H1 (cell line): ENCODE measurements around the gene CHD1. TPM values are rescaled to one million over a fixed set of nuclear protein-coding genes. Genes with fewer than 3 reads are reported as not detected.

Experiments used
- CTCF ChIA-PET: fragments of 300-600 bp; sonication (Branson Sonifier 250); formaldehyde crosslinking; loops from one replicate; lab custom pipeline; 2021; ENCODE audit not compliant: partially characterized antibody; lab: Charles Lee
- POLR2A ChIA-PET: fragments of 300-600 bp; sonication (Branson Sonifier 250); formaldehyde crosslinking; loops from one replicate; lab custom pipeline; 2021; ENCODE audit warnings: inconsistent platforms; ENCODE audit not compliant: partially characterized antibody; lab: Charles Lee
- DNase-seq, 2 experiments: peaks; one replicate each; pipeline versions ENCODE4 v3.0.0 to v3.0.0-alpha.2; 2010 to 2022; ENCODE audit warnings: low spot score in 2 of 2, low read depth in 1 of 2, mixed read lengths in 1 of 2
- FAIRE-seq: peaks from 2 replicates; lab custom pipeline; 2011; peaks lifted over from hg19 to GRCh38; lab: Jason Lieb, UNC
- H2AFZ ChIP-seq: 2 replicates; pipeline ENCODE4 v1.8.1; 2012; ENCODE audit warnings: low read length, inconsistent platforms
- H2AK5ac ChIP-seq: 2 replicates; pipeline ENCODE4 v1.6.1; 2013; ENCODE audit warnings: low read depth, low read length
- H2BK120ac ChIP-seq: replicated peaks from 2 replicates; pipeline ENCODE3; 2013; ENCODE audit warnings: low read depth, low read length, inconsistent platforms
- H2BK12ac ChIP-seq: 2 replicates; pipeline ENCODE4 v1.6.1; 2013; ENCODE audit warnings: low read depth, low read length
- H2BK15ac ChIP-seq: 2 replicates; pipeline ENCODE4 v1.6.1; 2013; ENCODE audit warnings: low read length
- H2BK20ac ChIP-seq: 2 replicates; pipeline ENCODE4 v1.6.1; 2013; ENCODE audit warnings: low read length
- H2BK5ac ChIP-seq: 2 replicates; pipeline ENCODE4 v1.6.1; 2013; ENCODE audit warnings: low read depth, low read length
- H3K14ac ChIP-seq: 2 replicates; pipeline ENCODE4 v1.6.1; 2013; ENCODE audit warnings: inconsistent platforms; ENCODE audit not compliant: insufficient read length
- H3K18ac ChIP-seq: 2 replicates; pipeline ENCODE4 v1.6.1; 2013; ENCODE audit warnings: low read length; ENCODE audit errors: extremely low read depth
- H3K23ac ChIP-seq: 2 replicates; pipeline ENCODE4 v1.6.1; 2013; ENCODE audit warnings: inconsistent platforms; ENCODE audit not compliant: insufficient read length
- H3K23me2 ChIP-seq: 2 replicates; pipeline ENCODE4 v1.6.1; 2013; ENCODE audit warnings: low read depth, low read length
- H3K27ac ChIP-seq: 2 replicates; pipeline ENCODE4 v1.6.1; 2011; ENCODE audit warnings: low read depth, low read length, inconsistent platforms
- H3K27me3 ChIP-seq, 4 experiments: replicated peaks in 1 of 4; 1 replicate in 1 of 4; 2 replicates in 3 of 4; pipeline versions ENCODE4 v1.6.1 to v1.8.1; 2011 to 2013; ENCODE audit warnings: low read length in 3 of 4, mild to moderate bottlenecking in 3 of 4, inconsistent platforms in 2 of 4, mixed read lengths in 2 of 4, moderate library complexity in 1 of 4; ENCODE audit not compliant: control insufficient read depth in 3 of 4, insufficient read depth in 3 of 4; ENCODE audit errors: extremely low read depth in 1 of 4
- H3K36me3 ChIP-seq, 4 experiments: 2 replicates each; pipeline versions ENCODE4 v1.6.1 to v1.8.1; 2011 to 2013; ENCODE audit warnings: mild to moderate bottlenecking in 4 of 4, low read length in 3 of 4, moderate library complexity in 2 of 4, control low read depth in 1 of 4, inconsistent platforms in 1 of 4; ENCODE audit not compliant: insufficient read depth in 4 of 4, control insufficient read depth in 2 of 4
- H3K4ac ChIP-seq: replicated peaks from 2 replicates; pipeline ENCODE3; 2013; ENCODE audit warnings: low read length, low read depth, mixed read lengths, inconsistent platforms; ENCODE audit not compliant: insufficient read length
- H3K4me1 ChIP-seq, 4 experiments: replicated peaks in 1 of 4; 1 replicate in 1 of 4; 2 replicates in 3 of 4; pipeline versions ENCODE4 v1.6.1 to v1.8.1; 2011 to 2013; ENCODE audit warnings: low read length in 3 of 4, inconsistent platforms in 2 of 4, mixed read lengths in 1 of 4; ENCODE audit not compliant: insufficient read depth in 4 of 4, control insufficient read depth in 3 of 4
- H3K4me2 ChIP-seq, 2 experiments: 2 replicates each; pipeline versions ENCODE4 v1.6.1 to v1.8.1; 2011 to 2013; ENCODE audit warnings: low read depth in 2 of 2, low read length in 2 of 2, control low read depth in 1 of 2, inconsistent platforms in 1 of 2, mild to moderate bottlenecking in 1 of 2; ENCODE audit not compliant: insufficient read depth in 1 of 2
- H3K4me3 ChIP-seq, 4 experiments: fragments of 200-600, 300-600 bp in 1 of 4; sonication (generic), shearing (Covaris generic), sonication (Bioruptor Twin) in 1 of 4; 2 replicates each; pipeline versions ENCODE4 v1.5.1 to v1.8.1; 2011 to 2016; ENCODE audit warnings: low read length in 4 of 4, low read depth in 3 of 4, control low read depth in 2 of 4, inconsistent platforms in 2 of 4, mild to moderate bottlenecking in 2 of 4, mixed read lengths in 1 of 4, moderate library complexity in 1 of 4; ENCODE audit not compliant: insufficient read depth in 2 of 4; ENCODE audit errors: extremely low read depth in 1 of 4
- H3K56ac ChIP-seq: replicated peaks from 2 replicates; pipeline ENCODE3; 2013; ENCODE audit warnings: low read depth, mild to moderate bottlenecking, mixed read lengths, low read length, inconsistent platforms; ENCODE audit not compliant: insufficient read length
- H3K79me1 ChIP-seq: 2 replicates; pipeline ENCODE4 v1.6.1; 2013; ENCODE audit warnings: low read depth, low read length, control low read depth
- H3K79me2 ChIP-seq, 2 experiments: 2 replicates each; pipeline versions ENCODE4 v1.6.1 to v1.8.1; 2012 to 2013; ENCODE audit warnings: low read length in 2 of 2, mild to moderate bottlenecking in 2 of 2, inconsistent platforms in 1 of 2; ENCODE audit not compliant: insufficient read depth in 2 of 2, control insufficient read depth in 1 of 2
- H3K9ac ChIP-seq, 4 experiments: replicated peaks in 1 of 4; 1 replicate in 1 of 4; 2 replicates in 3 of 4; pipeline versions ENCODE4 v1.6.1 to v1.8.1; 2011 to 2013; ENCODE audit warnings: low read depth in 3 of 4, low read length in 3 of 4, control low read depth in 2 of 4, mild to moderate bottlenecking in 2 of 4, moderate library complexity in 2 of 4, inconsistent platforms in 1 of 4; ENCODE audit errors: extremely low read depth in 1 of 4
- H3K9me3 ChIP-seq, 2 experiments: 2 replicates each; pipeline versions ENCODE4 v1.6.1 to v1.8.1; 2012 to 2013; ENCODE audit warnings: mild to moderate bottlenecking in 2 of 2, moderate library complexity in 2 of 2, control low read depth in 1 of 2, inconsistent platforms in 1 of 2, low read depth in 1 of 2, low read length in 1 of 2, mixed read lengths in 1 of 2; ENCODE audit not compliant: insufficient read depth in 2 of 2
- H4K20me1 ChIP-seq, 2 experiments: replicated peaks in 1 of 2; 2 replicates each; pipeline versions ENCODE3 to v1.8.1; 2011 to 2013; ENCODE audit warnings: inconsistent platforms in 2 of 2, low read length in 2 of 2, mild to moderate bottlenecking in 1 of 2; ENCODE audit not compliant: insufficient read depth in 2 of 2, control insufficient read depth in 1 of 2
- H4K5ac ChIP-seq: 2 replicates; pipeline ENCODE4 v1.6.1; 2013; ENCODE audit warnings: low read length, low read depth, mixed read lengths, inconsistent platforms; ENCODE audit not compliant: insufficient read length
- H4K8ac ChIP-seq: 2 replicates; pipeline ENCODE4 v1.8.0; 2013; ENCODE audit warnings: mild to moderate bottlenecking, moderate library complexity, low read length, inconsistent platforms; ENCODE audit not compliant: insufficient read depth; ENCODE audit errors: extremely low read depth
- H4K91ac ChIP-seq: replicated peaks from 2 replicates; pipeline ENCODE3; 2013; ENCODE audit warnings: low read length, mixed read lengths, inconsistent platforms; ENCODE audit not compliant: insufficient read length
- CBX5 ChIP-seq: fragments of 300-800, 300-1000 bp; sonication (generic); IDR thresholded peaks from 2 replicates; pipeline ENCODE4 v1.7.1; 2016; ENCODE audit warnings: antibody characterized with exemption, low read length, low read depth
- HDAC2 ChIP-seq, 2 experiments: fragments of 300-600 bp in 1 of 2; sonication (generic) in 1 of 2; IDR thresholded peaks; 2 replicates each; pipeline ENCODE4 v1.6.1; 2011 to 2012; ENCODE audit warnings: low read depth in 2 of 2, low read length in 2 of 2, mild to moderate bottlenecking in 2 of 2, moderate library complexity in 2 of 2, borderline replicate concordance in 1 of 2, inconsistent platforms in 1 of 2
- KDM5A ChIP-seq: fragments of 200-600 bp; IDR thresholded peaks from 2 replicates; pipeline ENCODE4 v1.7.1; 2012; ENCODE audit warnings: mild to moderate bottlenecking, low read length, inconsistent platforms, mixed read lengths
- RAD21 ChIP-seq, 2 experiments: IDR thresholded peaks in 1 of 2; conservative IDR thresholded peaks in 1 of 2; 2 replicates each; pipeline ENCODE4 v1.6.1; 2011; ENCODE audit warnings: low read depth in 2 of 2, low read length in 2 of 2, improper control_type of control experiment in 1 of 2, inconsistent platforms in 1 of 2, mild to moderate bottlenecking in 1 of 2, moderate library complexity in 1 of 2
- RXRA ChIP-seq: IDR thresholded peaks from 2 replicates; pipeline ENCODE4 v1.6.1; 2011; ENCODE audit warnings: low read depth, mild to moderate bottlenecking, low read length, moderate library complexity; ENCODE audit not compliant: insufficient read depth
- SP2 ChIP-seq: IDR thresholded peaks from 2 replicates; pipeline ENCODE4 v1.6.1; 2012; ENCODE audit warnings: mild to moderate bottlenecking, low read length, inconsistent platforms
- SRF ChIP-seq: IDR thresholded peaks from 2 replicates; pipeline ENCODE4 v1.6.1; 2011; ENCODE audit warnings: mild to moderate bottlenecking, low read depth, low read length, moderate library complexity
- TAF1 ChIP-seq: IDR thresholded peaks from 2 replicates; pipeline ENCODE4 v1.6.1; 2011; ENCODE audit warnings: mild to moderate bottlenecking, low read depth, low read length
- TBP ChIP-seq: IDR thresholded peaks from 2 replicates; pipeline ENCODE4 v1.6.1; 2011; ENCODE audit warnings: low read depth, low read length, improper control_type of control experiment
- WGBS, 2 experiments: shearing (Covaris generic) in 1 of 2; methylation state at CpG; one replicate each; pipeline versions ENCODE4 v1.1.6 to v1.1.7; 2013 to 2015; ENCODE audit warnings: low lambda C conversion rate in 2 of 2, mixed read lengths in 2 of 2, inconsistent platforms in 1 of 2, low coverage in 1 of 2, missing lambda C conversion rate in 1 of 2; ENCODE audit not compliant: insufficient replicate concordance in 2 of 2, insufficient coverage in 1 of 2, insufficient read length in 1 of 2; ENCODE audit errors: extremely low coverage in 1 of 2, missing lambda C conversion rate in 1 of 2; 5-methylcytosine and 5-hydroxymethylcytosine counted together
- polyA plus RNA-seq, 7 experiments: library from polyadenylated mRNA; depleted of rRNA in 3 of 7; stranded (reverse) in 5 of 7; unstranded in 2 of 7; fragments of >200 nt in 5 of 7; fragments of 200-250 nt in 2 of 7; gene quantifications; 1 replicate in 5 of 7; 2 replicates in 1 of 7; 4 replicates in 1 of 7; pipeline versions ENCODE4 v1.2.1 to v1.2.3, GENCODE V29; 2011 to 2013; ENCODE audit warnings: missing spikeins in 2 of 7, mixed read lengths in 2 of 7
- total RNA-seq: library from RNA; stranded (reverse); fragmentation: NEBNext Ultra II Directional; extraction: Animal tissue kit (Norgen Biotek cat#: 25700); gene quantifications from 2 replicates; pipeline ENCODE4 v1.2.1, GENCODE V29; 2021
- TF ChIP-seq, protein P1 (sequence below), 3 experiments: IDR thresholded peaks; 1 replicate in 2 of 3; 2 replicates in 1 of 3; pipeline versions ENCODE4 v1.5.1 to v1.6.1; 2011; ENCODE audit warnings: low read length in 3 of 3, mild to moderate bottlenecking in 3 of 3, inconsistent platforms in 2 of 3, low read depth in 1 of 3, moderate library complexity in 1 of 3; ENCODE audit not compliant: insufficient read depth in 1 of 3; ENCODE audit errors: control extremely low read depth in 1 of 3
- TF ChIP-seq, protein P2 (sequence below): IDR thresholded peaks from 2 replicates; pipeline ENCODE4 v1.6.1; 2011; ENCODE audit warnings: low read depth, mild to moderate bottlenecking, low read length; ENCODE audit not compliant: insufficient read depth

Gene CHD1
- total and polyA plus RNA-seq, 2 of the 8 experiments (the other 6 are each of a cell fraction or from before 2014, with no cell fraction given), result 15.6 to 53.0 TPM

DNA sequence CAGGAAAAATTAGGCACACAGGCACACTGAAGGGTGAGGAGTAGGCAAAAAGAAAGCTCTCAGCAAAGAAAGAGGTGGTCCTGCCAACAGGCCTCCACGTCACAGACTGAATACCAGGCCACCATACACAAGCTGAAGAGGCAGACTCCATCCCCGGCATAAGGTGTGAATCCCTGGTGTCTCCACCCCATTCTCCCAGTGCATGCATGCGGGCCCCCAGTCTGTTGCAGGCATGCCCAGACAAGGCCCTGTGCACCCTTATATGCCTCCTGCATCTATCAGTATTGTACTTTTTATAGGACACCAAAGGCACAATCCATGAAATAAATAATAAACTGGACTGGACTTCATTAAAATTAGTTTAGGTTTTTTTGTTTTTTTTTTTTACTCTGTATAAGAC, 82.3 kb downstream of the CHD1 start:
- H3K4ac ChIP-seq, result no peak overlapping the region
- H2BK5ac ChIP-seq, result no peak overlapping the region; the same call in 1 of the 2 replicates
- no peak overlapping the region for H3K14ac ChIP-seq
- no peaks in the 10 kb centered on the region for H3K23me2 ChIP-seq
- CTCF ChIA-PET, result no interaction called here
- no peak overlapping the region for H4K8ac ChIP-seq
- no peak overlapping the region for H2AFZ ChIP-seq
- no peak overlapping the region for H3K4me3 ChIP-seq
- H3K27me3 ChIP-seq, result no peaks in the 10 kb centered on the region
- no peak overlapping the region; a peak in 1 of 7 replicates for H3K9ac ChIP-seq
- H2BK12ac ChIP-seq, result no peak overlapping the region
- no peaks in the 10 kb centered on the region for H3K79me1 ChIP-seq
- 92% methylated on average over 3 of the region's 3 CpGs; no CpG with 5 or more reads in 1 of the 2 experiments for WGBS, 2 experiments
- H4K91ac ChIP-seq, result no peak overlapping the region
- FAIRE-seq (no peak), DNase-seq (no peak)
- no peaks in the 10 kb centered on the region for H3K4me1 ChIP-seq
- POLR2A ChIA-PET, result no interaction called here
- no peaks in the 10 kb centered on the region for H3K79me2 ChIP-seq
- no peak overlapping the region for H2AK5ac ChIP-seq
- no peak overlapping the region for H3K27ac ChIP-seq
- no peak overlapping the region; the same call in 1 of the 2 replicates for H3K18ac ChIP-seq
- 0 out of 8 replicates have a peak, but pooled peaks cover 0 to 3% (median 0%) of the 10 kb centered on the region in 4 experiments for H3K36me3 ChIP-seq
- H4K5ac ChIP-seq, result no peak overlapping the region
- H3K4me2 ChIP-seq, result no peak overlapping the region
- H3K9me3 ChIP-seq, result peaks cover 16 to 30% of the 10 kb centered on the region in 2 experiments
- H3K23ac ChIP-seq, result no peak overlapping the region
- no peaks in the 10 kb centered on the region for H4K20me1 ChIP-seq
- no peak overlapping the region for H2BK15ac ChIP-seq
- no peak overlapping the region for H2BK20ac ChIP-seq
- no peak overlapping the region for H2BK120ac ChIP-seq
- no peak overlapping the region for H3K56ac ChIP-seq
- no peak for TF ChIP-seq RAD21 (IDR thresholded peaks at IDR 0.05 in 1 of 2, conservative IDR thresholded peaks at IDR 0.05 in 1 of 2; ENCODE audit: low read depth in 2 of 2, low read length in 2 of 2)
- TF ChIP-seq HDAC2 (IDR thresholded peaks at IDR 0.05; ENCODE audit: borderline replicate concordance in 1 of 2, low read depth in 2 of 2, low read length in 2 of 2), result no peak
- no peak for TF ChIP-seq TBP
- no peak for TF ChIP-seq CBX5
- TF ChIP-seq, protein P1, sequence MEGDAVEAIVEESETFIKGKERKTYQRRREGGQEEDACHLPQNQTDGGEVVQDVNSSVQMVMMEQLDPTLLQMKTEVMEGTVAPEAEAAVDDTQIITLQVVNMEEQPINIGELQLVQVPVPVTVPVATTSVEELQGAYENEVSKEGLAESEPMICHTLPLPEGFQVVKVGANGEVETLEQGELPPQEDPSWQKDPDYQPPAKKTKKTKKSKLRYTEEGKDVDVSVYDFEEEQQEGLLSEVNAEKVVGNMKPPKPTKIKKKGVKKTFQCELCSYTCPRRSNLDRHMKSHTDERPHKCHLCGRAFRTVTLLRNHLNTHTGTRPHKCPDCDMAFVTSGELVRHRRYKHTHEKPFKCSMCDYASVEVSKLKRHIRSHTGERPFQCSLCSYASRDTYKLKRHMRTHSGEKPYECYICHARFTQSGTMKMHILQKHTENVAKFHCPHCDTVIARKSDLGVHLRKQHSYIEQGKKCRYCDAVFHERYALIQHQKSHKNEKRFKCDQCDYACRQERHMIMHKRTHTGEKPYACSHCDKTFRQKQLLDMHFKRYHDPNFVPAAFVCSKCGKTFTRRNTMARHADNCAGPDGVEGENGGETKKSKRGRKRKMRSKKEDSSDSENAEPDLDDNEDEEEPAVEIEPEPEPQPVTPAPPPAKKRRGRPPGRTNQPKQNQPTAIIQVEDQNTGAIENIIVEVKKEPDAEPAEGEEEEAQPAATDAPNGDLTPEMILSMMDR (IDR thresholded peaks at IDR 0.05; ENCODE audit: control extremely low read depth in 1 of 3, insufficient read depth in 1 of 3, low read depth in 1 of 3, low read length in 3 of 3), result no peak
- TF ChIP-seq SRF, result no peak
- no peak for TF ChIP-seq KDM5A
- no peak for TF ChIP-seq TAF1
- TF ChIP-seq RXRA, result no peak
- TF ChIP-seq SP2, result no peak
- TF ChIP-seq, protein P2, sequence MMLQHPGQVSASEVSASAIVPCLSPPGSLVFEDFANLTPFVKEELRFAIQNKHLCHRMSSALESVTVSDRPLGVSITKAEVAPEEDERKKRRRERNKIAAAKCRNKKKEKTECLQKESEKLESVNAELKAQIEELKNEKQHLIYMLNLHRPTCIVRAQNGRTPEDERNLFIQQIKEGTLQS, result no peak
